Measurements from ENCODE around the gene RNF157.

DNA sequence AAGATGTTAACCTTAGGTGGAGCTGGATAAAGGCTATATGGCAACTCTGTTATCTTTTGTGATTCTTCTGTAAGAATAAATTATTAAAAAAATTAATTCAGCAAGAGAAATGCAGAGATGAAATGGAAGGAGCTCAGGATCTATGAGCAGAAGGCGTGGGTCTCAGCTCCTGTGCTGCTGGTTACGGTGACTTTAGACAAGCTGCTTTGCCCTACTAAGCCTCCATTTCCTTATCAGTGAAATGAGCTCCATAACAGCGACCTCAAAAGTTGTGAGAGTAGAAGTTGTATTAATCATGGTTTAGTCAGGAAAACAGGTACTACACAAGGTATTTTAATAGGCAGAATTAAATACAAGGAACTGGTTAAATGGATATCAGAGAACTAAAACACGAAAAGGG lies 51.0 kb downstream of the RNF157 start:
- TF ChIP-seq POLR2AphosphoS5 (IDR thresholded peaks at IDR 0.05; ENCODE audit: borderline replicate concordance, low read depth, low read length) (no peak), EZH2 (IDR thresholded peaks at IDR 0.05) (no peak), FOXP2 (optimal IDR thresholded peaks at IDR 0.05; ENCODE audit: control extremely low read depth, extremely low read length, insufficient read depth) (no peak)
